Stimulated activated CD8-positive, alpha-beta memory T cell treated with anti-CD3 and anti-CD28 coated beads, Interleukin-15, amount 100 ng/mL, for 48 hours (primary cell): Measurements from ENCODE around the gene KCNE1.
"Not testable (repeated sequence)": the region's sequence is repeated elsewhere in the genome, so short reads cannot be mapped to it uniquely, and the experiment has no call there.

ENCODE experiments used
- DNase-seq, 2 donors: peaks; one replicate each; pipeline ENCODE4 v3.0.0-alpha.2; 2020; ENCODE audit warnings: low read depth in 2 of 2

Gene KCNE1

DNA sequence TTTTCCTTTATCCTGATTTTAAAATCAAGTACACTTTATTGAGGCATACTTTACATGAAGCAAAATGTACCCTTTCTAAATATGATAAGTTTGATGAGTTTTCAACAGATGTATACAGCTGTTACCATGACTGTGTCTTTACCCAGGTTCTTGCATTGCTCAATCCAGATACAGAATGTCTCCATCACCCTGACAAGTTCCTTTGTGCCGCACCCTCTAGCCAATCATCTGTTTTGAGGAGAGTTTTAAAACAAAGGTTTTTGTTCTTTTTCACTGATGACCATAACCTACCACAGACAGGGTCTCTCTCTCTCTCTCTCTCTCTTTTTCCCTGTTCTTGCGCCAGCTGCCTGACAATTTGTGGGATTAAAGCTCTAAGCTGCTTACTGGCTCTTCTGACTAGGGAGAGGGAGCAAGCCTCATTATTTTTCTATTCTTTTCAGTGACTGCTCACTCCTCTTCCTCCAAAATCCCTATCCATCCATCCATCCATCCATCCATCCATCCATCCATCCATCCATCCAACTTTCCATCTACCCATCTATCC lies 1.2 kb upstream of the KCNE1 start:
- no peak for DNase-seq

DNA sequence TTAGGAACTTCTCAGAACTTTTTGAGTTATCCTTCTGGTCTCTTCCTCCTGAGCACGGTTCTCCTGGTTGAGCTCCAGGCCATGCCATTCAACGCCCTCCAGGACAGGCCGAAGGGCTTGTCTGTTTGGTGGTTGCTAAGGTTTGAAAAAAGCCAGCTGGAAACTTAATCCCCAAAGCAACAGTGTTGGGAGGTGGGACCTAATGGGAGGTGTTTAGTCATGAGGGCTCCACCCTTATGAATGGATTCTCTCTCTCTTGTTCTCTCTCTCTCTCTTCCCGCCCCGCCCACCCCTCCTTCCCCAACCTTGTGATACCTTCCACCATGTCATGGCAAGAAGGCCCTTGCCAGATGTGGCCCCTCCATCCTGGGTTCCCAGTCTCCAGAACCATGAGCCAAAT lies 829 bp downstream of the KCNE1 start:
- no peak for DNase-seq

DNA sequence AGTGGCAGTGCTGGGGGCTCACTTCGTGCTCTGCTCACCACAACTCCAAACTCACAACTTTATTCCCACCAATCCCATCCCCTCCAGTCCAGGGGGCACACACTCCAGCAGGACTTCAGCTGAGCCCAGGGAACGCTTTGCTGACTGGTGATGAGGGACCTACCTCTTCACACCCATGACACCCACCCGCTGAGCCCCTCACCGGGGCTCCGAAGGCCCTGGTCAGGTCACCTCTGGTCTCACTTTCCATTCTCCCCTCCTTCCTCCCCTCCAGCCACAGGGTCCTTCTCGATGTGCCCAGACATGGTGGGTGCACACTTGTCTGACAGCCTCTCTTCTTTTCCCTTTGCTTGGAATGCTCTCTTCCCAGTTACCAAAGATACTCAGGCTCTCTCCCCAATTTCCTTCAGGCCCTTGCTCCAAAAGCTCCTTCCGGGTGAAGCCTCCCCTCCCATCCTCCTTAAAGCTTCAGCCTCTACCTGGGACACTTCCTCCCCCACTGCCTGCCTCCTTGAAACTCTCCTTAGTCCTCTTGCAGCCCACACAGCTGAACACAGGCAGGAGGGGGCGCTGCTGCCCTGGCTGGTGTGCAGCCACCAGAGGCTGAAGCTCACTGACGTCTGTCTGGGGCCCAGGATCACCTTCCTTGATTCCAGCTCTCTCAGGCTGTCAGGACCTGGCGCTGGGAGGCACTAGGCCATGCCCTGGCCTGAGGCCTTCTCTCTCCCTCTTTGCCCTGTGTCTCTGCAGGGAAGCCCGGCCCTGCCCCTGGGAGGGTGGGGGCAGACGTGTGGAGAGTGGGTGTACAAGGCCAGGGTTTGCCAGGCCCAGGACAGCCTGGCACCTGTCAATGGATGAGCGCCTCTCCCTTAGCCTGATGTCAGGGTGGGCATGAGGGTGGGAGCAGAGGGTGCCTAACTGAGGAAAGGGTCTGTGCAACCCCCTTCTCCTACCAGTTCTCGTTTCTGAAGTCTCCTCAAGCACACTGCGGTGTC lies 1.6 kb downstream of the KCNE1 start:
- DNase-seq, result peak; percentile 37 to 45

DNA sequence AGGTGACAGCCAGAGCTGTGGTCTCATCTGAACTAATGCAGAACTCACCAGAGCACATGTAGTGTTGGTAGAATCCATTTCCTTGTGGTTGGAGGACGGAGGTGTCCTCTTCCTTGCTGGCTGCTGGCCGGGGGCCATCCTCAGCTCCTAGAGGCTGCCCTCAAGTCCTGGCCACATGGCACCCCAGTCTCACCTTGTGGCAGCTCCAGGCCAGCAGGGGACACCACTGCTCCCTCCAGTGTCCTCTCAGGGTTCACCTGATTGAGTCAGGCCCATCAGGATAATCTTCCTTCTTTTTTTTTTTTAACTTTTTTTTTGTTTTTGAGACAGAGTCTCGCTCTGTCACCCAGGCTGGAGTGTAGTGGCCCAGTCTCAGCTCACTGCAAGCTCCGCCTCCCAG lies 2.9 kb downstream of the KCNE1 start:
- no peak for DNase-seq

DNA sequence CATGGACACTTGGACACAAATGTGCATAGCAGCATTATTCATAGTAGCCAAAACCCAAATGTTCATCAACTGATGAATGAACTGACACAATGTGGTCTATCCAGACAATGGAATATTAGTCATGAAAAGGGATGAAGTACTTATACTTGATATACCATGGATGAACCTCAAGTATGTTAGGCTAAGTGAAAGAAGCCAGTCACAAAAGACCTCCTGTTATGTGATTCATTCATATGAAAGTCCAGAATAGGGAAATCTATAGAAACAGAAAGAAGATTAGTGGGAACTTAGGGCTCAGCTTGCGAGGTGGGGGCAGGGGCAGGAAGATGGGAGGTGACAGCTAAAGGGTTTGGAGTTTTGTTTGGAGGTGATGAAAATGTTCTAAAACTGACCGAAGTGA lies 7.4 kb downstream of the KCNE1 start:
- no peak for DNase-seq

DNA sequence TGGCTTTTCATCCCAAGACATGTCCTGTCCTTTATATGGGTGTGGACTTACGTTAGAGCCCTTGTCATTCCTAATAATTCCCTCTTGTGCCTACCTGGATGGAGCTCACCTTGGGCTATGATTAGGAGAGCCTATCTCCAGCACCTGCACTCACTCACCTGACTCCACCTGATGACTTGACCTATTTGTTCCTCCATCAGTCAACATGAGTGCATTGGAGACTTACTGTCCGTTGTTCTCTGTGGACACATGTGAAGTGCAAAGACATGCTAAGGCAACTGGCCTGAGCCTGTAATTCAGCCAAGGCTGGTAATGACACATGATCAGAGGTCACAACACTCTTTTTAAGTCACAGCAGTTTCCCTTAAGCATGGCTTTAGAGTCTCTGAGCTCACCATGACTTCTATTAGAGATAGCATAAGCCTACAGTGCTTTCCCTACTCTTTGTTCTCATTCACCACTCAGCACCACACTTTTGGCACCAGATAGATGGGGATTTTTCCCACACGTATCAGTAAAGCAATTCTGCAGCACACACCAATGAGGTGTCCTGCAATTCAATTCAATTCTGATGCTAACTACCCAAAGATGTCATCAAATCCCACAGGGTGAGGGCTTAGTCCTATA lies 9.4 kb downstream of the KCNE1 start:
- no peak for DNase-seq

DNA sequence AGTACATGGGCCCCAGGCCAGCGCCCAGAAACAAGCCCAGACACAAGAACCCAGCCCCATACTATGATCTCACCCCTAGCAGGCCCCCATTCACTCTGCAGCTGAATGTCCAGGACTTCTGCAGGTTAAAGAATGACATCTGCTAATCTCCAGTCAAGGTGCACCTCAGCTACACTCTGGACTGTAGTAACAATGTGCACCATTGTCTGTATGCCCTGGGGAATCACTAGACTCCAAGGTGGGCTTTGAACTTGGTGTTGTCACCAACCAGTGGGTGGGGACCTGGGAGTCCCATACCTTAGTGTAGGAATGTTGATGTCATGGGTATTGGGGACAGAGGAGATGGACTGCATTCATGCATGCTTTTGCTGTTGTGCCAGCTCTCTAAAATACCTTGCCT lies 10.3 kb downstream of the KCNE1 start:
- DNase-seq, result no peak

DNA sequence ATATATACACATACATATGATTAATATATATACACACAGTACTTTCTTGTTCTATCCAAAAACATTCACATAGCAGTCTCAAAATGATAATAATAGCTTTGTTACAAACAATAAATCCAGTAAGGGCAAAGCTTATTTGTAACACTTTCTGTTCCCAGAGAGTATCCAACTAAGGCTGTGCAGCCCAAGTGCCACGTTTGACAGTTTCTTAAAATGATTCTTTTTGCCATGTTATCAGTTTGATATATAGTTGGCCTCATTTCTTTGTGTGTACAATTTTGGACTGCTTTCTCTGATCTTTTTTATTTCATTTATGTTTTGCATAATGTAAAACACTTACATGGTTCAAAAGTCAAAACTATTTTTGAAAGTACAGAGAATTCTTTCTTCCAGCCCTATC lies 11.8 kb downstream of the KCNE1 start:
- DNase-seq, result no peak

DNA sequence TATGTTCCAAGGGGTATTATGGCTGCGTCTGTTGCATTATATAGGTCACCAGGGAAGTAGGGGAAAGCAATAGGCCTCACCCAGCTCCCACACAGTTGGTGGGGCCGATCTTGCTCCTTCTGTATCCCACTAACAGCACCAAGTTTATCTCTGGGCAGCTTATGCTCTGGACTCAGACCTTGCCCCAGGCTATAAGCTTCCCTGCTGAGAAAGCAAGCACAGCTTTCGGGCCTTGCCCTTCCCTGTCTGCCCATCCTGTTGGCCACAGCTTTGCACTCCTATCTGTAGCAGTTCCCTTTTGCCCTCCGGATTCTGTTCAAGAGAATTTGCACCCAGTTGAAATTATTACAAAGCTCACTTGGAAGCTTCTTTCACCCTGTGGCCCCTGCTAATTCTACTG lies 12.9 kb downstream of the KCNE1 start:
- no peak for DNase-seq

DNA sequence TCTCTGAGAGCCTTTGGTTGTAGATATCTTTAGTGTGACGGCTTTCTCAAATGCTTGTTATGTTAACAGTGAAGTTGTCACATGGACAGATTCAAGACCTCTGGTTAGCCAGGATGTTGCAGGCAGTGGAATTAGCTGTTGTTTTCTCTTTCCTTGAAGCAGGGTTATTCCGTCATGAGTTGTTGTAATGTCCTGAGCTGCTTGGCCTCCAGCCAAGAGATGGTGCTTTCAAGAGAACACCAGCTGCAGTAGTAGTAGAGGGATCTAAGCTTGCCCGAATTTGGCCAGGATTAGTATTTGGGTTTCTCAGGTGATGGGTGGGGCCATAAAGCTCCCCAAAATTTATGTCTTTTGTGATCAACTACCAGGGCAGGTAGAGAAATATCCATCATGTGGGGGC lies 13.4 kb downstream of the KCNE1 start:
- no peak for DNase-seq

DNA sequence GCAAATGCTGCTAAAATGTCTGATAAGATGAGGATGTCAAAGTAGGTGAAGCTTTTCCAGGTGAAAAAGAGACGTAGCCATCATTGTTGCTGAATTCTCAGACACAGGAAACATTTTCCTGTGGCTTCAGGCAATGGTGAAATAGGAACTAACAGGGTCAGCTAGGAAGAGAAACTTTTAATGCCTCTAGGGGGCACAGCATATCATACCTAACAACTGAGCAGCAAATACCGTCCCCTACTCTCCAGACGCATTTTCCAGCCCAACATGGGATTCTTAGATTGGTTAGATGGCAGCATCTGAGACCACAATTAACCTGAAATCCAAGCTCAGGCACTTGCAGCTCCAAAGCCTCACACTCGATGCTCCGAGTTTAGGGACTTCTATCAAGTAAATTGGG lies 28.2 kb downstream of the KCNE1 start:
- not testable (repeated sequence) for DNase-seq

DNA sequence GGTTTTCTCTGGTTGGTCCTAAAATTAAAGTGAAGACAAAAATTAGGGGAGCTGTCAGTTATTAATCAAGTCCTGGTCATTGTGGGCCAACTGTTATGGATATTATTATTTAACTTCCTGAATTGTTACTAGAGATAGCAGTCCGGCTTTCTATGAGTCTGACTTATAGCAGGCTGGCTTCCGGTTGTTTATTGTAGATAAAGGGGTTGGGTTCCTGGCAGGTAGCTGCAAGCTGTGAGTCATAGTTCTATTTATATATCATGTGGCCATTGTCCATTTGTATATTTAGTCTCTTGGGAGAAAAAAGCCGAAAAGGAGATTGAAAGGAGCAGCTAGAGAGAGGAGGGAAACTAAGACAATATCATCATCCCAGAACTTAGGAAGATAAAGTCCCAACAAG lies 28.6 kb downstream of the KCNE1 start:
- DNase-seq, result not testable (repeated sequence)

DNA sequence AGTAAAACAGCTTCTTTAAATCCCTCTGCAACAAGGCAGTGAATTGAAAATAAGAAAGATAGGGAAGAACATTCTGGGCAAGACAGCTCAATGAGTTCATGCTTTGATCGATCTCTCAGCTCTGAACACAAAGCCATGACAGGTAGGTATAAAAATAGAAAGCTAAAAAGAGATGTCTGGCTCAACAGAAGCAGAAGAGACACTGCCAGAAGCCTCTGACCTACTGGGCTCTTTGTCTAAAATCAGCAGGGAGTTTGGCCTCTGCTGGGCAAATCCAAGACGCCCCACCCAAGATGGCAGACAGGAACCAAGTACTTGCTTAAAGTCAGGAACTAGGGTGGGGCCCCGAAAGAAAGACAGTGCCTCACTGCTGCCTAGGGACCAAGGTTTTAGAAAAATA lies 44.7 kb downstream of the KCNE1 start:
- DNase-seq, result not testable (repeated sequence)

DNA sequence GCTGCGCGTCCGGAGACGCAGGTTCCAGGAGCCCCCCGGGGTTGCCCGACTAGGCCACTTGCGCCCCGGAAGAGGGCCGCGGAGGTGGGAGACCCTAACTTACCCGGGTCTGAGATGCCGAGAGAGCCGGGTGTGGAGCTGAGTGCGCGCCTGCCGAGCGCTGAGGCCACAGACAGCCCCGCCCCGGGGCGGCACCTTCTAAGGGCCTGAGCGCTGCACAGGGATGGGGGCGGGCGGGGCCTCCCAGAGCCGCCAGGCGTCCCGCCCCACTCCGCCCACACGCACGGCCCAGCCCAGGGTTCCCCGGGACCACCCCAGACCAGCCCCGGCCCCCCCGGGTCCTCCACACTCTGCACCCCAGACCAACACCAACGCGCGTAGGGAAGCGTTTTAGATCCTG lies 52.6 kb downstream of the KCNE1 start:
- not testable (repeated sequence) for DNase-seq

DNA sequence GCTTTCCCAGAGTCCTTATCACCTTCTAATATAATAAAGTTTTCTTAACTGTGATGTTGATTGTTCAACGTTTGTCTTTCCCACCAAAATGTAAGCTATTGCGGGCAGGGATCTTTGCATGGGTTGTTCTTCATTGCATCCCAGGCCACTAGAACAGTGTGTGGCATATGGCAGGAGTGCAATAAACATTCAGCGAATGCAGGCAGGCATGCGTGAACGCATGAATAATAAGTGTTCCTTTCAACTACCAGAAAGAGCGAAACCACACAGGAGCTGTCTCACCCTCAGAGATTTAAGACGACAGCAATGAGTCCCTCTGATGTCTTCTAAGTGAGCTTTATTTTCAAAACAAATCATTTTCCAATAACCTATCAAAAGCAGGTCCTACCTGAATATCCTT lies 53.7 kb downstream of the KCNE1 start:
- DNase-seq, result not testable (repeated sequence)

DNA sequence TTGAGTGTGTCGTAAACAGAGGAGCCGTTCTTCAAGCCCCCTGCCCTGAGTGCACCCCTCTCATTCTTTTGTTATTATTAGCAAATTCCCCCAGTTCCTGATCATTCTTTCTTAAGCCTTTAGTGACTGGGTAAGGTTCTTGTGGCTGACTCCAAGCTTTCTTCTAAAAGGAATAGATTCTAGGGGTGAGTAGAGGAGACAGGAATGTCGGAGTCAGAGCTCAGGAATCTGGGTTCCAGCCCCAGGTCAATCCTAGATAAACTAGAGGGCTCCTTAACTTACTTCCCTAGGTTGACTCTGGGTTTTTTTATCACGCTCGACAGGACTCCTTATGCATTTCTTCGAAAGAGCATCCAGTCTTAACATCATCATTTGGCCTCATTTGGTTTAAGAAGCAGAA lies 55.8 kb downstream of the KCNE1 start:
- not testable (repeated sequence) for DNase-seq

DNA sequence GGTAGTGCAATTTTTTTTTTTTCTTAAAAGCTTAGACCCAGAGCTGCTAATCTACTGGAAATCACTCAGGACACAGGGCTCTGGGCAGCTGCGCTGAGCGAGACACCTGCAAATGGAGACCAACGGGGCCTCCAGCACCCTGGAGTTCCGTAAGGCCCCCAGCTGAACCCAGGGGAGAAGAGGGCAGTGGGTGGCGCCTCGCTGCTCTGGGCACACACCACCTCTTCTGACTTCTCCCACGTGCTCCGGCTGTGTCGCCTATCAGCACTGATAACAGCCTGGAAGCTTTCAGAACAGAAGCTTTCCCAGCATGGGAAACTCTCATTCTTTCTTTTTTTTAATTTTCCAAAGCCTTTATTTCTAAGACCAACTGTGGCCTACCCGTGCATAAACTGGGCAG lies 56.4 kb downstream of the KCNE1 start:
- DNase-seq, result not testable (repeated sequence)

DNA sequence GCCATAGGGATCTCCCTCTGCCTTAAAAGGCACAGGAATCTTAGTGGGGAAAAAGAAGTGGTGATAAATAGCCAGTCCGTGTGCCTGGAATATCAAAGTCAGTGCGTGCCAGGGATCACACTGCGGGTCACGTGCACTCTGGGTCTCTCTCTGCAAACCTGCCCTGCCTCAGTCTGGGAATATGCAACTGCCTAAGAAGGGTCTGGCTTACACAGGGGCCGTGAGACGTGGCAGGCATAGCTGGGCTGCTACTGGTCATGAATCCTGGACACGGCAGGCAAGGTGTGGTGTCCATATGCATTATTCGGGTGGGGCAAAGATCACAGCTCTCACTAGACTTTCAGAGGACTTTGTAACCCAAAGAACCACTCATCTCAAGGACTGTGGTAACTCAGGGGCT lies 65.0 kb downstream of the KCNE1 start:
- not testable (repeated sequence) for DNase-seq

DNA sequence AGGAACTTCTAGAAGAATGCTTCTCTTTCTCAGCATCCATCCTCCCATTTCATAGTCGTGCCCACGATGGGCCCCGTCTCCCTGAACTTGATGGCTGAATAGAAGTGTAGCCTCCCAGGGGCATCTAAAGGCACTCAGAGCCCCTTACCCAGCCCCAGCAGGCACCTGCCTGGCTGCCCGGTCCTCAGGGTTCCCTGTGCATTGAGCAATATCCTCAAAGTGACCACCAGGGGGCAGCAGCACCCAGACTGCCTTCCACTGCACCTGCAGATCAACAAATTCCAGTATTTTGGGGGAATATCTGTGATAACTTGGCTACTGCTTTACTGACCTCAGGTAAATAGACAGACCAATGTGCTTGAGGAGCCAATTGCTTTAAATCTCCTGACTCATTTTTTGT lies 68.5 kb downstream of the KCNE1 start:
- not testable (repeated sequence) for DNase-seq

DNA sequence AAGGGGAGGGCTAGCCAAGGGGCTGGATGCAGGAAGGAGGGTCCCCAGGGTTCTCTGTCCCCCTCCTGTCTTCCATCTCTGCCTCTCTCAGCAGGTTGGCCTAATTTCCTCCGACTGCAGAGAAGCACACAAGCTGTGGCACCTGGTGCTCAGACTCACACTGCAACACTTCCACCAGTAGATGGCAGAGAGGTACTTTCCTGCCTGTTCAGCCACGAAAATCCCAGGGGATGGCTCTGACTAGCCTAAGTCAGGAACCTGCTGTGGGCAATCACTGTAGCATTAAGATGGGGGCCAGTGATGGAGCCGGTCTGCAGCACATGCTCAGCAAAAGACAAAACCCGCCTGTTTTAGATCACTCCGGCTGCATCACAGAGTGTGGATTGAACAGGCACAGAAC lies 82.3 kb downstream of the KCNE1 start:
- DNase-seq, result not testable (repeated sequence)

DNA sequence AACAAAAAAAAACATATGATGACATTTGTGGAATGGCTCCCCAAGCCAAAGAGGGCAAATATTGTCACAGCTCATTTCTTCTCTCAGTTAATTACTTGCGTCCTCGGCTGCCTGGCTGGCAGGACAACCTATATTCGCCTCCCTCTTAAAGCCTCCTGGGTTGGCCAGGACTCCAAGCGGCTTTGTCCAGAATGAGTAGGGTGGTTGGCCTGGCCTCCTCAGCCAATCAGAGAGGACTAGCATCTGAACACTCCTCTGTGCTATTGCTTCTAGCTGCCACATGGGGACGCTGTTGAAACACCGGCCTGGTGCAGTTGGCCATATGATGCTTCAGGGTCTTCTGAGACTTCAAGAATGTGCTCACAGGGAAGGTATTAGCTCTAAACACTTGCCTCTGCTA lies 83.6 kb downstream of the KCNE1 start:
- not testable (repeated sequence) for DNase-seq

DNA sequence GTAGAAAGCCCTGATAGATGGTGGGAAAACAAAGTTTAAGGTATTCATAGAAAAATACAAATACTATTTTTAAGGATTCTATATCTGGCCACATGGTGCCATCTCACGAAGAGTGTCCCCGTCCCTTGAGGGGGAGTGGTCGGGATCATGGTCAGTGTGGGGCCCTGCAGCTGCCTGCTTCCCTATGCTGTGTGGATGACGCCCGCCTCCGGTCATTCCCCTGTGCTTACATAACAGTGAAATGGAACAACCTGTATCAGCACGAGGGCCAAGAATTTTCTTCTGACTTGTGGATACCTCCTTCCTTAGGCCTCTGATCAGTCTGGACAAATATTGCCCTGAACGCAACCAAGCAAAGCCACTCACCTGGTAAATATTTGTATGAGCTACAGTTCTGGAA lies 84.7 kb downstream of the KCNE1 start:
- not testable (repeated sequence) for DNase-seq

DNA sequence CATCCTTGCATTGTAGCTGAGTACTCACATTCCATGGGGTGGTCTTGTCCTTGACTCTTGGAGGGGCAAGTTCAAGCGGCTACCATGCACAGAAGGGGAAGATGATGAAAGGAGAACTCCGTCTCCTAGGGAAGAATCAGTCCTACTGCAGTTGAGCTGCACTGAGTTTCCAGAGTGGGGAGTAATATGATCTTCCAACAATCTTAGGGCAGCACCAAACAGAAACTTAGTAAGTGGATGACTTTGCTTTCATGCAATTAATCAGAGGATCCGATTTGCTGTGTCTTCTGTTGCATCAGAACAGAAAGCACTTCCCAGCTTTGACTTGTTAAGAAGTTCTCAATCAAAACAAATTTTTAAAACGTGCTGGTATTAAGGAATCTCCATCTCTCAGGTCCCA lies 88.2 kb downstream of the KCNE1 start, which contains the start of gene SMIM34:
Gene SMIM34, minus strand, starts transcription at position 147 of the 400 bp plus-strand sequence. Its CDS starts 112 bp downstream, at position 35.
- DNase-seq, result not testable (repeated sequence)
